ENCODE measurements around the gene TTLL13. TPM values are rescaled to one million over a fixed set of nuclear protein-coding genes. Genes with fewer than 3 reads are reported as not detected.
"Not testable (repeated sequence)": the region's sequence is repeated elsewhere in the genome, so short reads cannot be mapped to it uniquely, and the experiment has no call there.

Gene TTLL13
- total and polyA plus RNA-seq, 2 experiments from 2014 or later = 0.21 to 0.39 TPM

- Histone ChIP-seq H3K36me3 (peaks cover 3% of the 10 kb centered on the region), H3K4me3 (no peak overlapping the region), H3K4me1 (ENCODE audit: low read depth) (peaks cover 5% of the 10 kb centered on the region), H3K27ac (no peak overlapping the region), H3K27me3 (no peaks in the 10 kb centered on the region), H3K9me3 (ENCODE audit: low read depth) (no peaks in the 10 kb centered on the region)
- TF ChIP-seq CTCF (IDR thresholded peaks at IDR 0.05; ENCODE audit: low read depth, low read length) = no peak
- no peak for DNase-seq (ENCODE audit: low read depth in 1 of 2, low spot score in 1 of 2)
Observed at GRCh38 chr15:90243943-90244639, 5.3 kb upstream of the TTLL13 start.

DNA sequence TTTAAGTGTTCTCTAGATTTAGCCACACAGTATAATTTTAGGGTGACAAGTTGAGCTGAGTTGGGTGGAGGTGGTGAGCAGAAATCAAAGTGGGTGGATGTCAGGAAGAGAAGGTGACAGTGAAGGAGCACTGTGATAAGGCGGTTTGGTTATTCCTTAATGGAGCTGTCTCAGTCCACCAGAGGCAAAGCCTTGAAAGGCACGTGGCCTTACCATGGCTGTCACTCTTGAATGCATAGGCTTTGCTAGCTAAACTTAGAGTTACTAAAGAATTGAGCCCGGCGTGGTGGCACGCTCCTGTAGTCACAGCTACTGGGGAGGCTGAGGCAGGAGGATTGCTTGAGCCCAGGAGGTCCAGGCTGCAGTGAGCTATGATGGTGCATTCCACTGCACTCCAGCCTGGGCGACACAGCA is 560 bp upstream of the TTLL13 start:
- peak overlapping the region; percentile 50 for H3K4me3 ChIP-seq
- H3K27ac ChIP-seq = peak overlapping the region; percentile 22
- no peak for TF ChIP-seq CTCF (IDR thresholded peaks at IDR 0.05; ENCODE audit: low read depth, low read length)

GRCh38 chr15:90257776-90258175 is 8.4 kb downstream of the TTLL13 start:
- DNase-seq (ENCODE audit: low read depth in 1 of 2, low spot score in 1 of 2) = no peak
- TF ChIP-seq CTCF (IDR thresholded peaks at IDR 0.05; ENCODE audit: low read depth, low read length) = no peak
- no peaks in the 10 kb centered on the region for H3K36me3 ChIP-seq
- no peaks in the 10 kb centered on the region for H3K9me3 ChIP-seq (ENCODE audit: low read depth)
- H3K27me3 ChIP-seq = no peaks in the 10 kb centered on the region
- no peak overlapping the region for H3K27ac ChIP-seq
- no peak overlapping the region for H3K4me3 ChIP-seq
- no peaks in the 10 kb centered on the region for H3K4me1 ChIP-seq (ENCODE audit: low read depth)

More for the DNA sequence above, 560 bp upstream of the TTLL13 start:
- Histone ChIP-seq H3K4me1 (ENCODE audit: low read depth) (peaks cover 5% of the 10 kb centered on the region), H3K36me3 (no peaks in the 10 kb centered on the region), H3K27me3 (no peaks in the 10 kb centered on the region), H3K9me3 (ENCODE audit: low read depth) (no peaks in the 10 kb centered on the region)
- DNase-seq (ENCODE audit: low read depth in 1 of 2, low spot score in 1 of 2) = peak in 1 of 2 donors; percentile 65

- no peaks in the 10 kb centered on the region for H3K9me3 ChIP-seq (ENCODE audit: low read depth)
- TF ChIP-seq CTCF (IDR thresholded peaks at IDR 0.05; ENCODE audit: low read depth, low read length) = no peak
- no peak overlapping the region for H3K4me3 ChIP-seq
- H3K36me3 ChIP-seq = no peaks in the 10 kb centered on the region
- no peaks in the 10 kb centered on the region for H3K27me3 ChIP-seq
- DNase-seq (ENCODE audit: low read depth in 1 of 2, low spot score in 1 of 2) = no peak
- no peaks in the 10 kb centered on the region for H3K4me1 ChIP-seq (ENCODE audit: low read depth)
- H3K27ac ChIP-seq = no peak overlapping the region
Observed at GRCh38 chr15:90259524-90259923, 10.2 kb downstream of the TTLL13 start.

- H3K27me3 ChIP-seq; H3K4me1 ChIP-seq (ENCODE audit: low read depth); DNase-seq (ENCODE audit: low read depth in 1 of 2, low spot score in 1 of 2); H3K36me3 ChIP-seq; H3K9me3 ChIP-seq (ENCODE audit: low read depth); H3K4me3 ChIP-seq; H3K27ac ChIP-seq: not testable (repeated sequence)
Observed at GRCh38 chr15:90260731-90261130, 11.4 kb downstream of the TTLL13 start.

GRCh38 chr15:90261811-90262210 is 12.5 kb downstream of the TTLL13 start:
- H3K4me3 ChIP-seq = no peak overlapping the region
- peak in 1 of 2 donors; percentile 58 for DNase-seq (ENCODE audit: low read depth in 1 of 2, low spot score in 1 of 2)
- H3K4me1 ChIP-seq (ENCODE audit: low read depth) = peaks cover 6% of the 10 kb centered on the region
- TF ChIP-seq CTCF (IDR thresholded peaks at IDR 0.05; ENCODE audit: low read depth, low read length) = no peak
- H3K27me3 ChIP-seq = no peaks in the 10 kb centered on the region
- no peak overlapping the region for H3K27ac ChIP-seq
- no peaks in the 10 kb centered on the region for H3K36me3 ChIP-seq
- H3K9me3 ChIP-seq (ENCODE audit: low read depth) = no peaks in the 10 kb centered on the region

Data from cardiac muscle cell (in vitro differentiated cells and primary cell).